BJ (cell line): ENCODE measurements around the gene EPB41L4A. TPM values are rescaled to one million over a fixed set of nuclear protein-coding genes. Genes with fewer than 3 reads are reported as not detected.

ENCODE experiments used
- CTCF ChIA-PET: fragments of 350-600 bp; formaldehyde crosslinking; extraction: SDS; loops from one replicate; lab custom pipeline; 2021; ENCODE audit warnings: antibody characterized with exemption, inconsistent platforms; lab: Yijun Ruan, JAX
- POLR2A ChIA-PET: fragments of 300-600 bp; sonication (Branson Sonifier 250); formaldehyde crosslinking; extraction: SDS; loops from one replicate; lab custom pipeline; 2021; ENCODE audit warnings: antibody characterized with exemption; lab: Charles Lee
- DNase-seq: peaks from one replicate; pipeline ENCODE4 v3.0.0-alpha.2; 2011; ENCODE audit warnings: low read depth
- H3K27me3 ChIP-seq: 2 replicates; pipeline ENCODE4 v1.6.0; 2011; ENCODE audit warnings: low read length; ENCODE audit not compliant: control insufficient read depth, insufficient read depth
- H3K36me3 ChIP-seq: 2 replicates; pipeline ENCODE4 v1.5.1; 2011; ENCODE audit warnings: low read length; ENCODE audit not compliant: control insufficient read depth, insufficient read depth
- H3K4me3 ChIP-seq: 2 replicates; pipeline ENCODE4 v1.5.1; 2011; ENCODE audit warnings: low read depth, mild to moderate bottlenecking, control low read depth, low read length
- CTCF ChIP-seq: IDR thresholded peaks from 2 replicates; pipeline ENCODE4 v1.5.1; 2011; ENCODE audit warnings: low read depth, mild to moderate bottlenecking, control low read depth, inconsistent platforms, low read length, moderate library complexity; ENCODE audit not compliant: insufficient read depth
- polyA plus RNA-seq: library from polyadenylated mRNA; depleted of rRNA; stranded (reverse); fragments of >200 nt; gene quantifications from 2 replicates; pipeline ENCODE4 v1.2.3, GENCODE V29; 2011

The EPB41L4A gene
- polyA plus RNA-seq, 1 experiment: 0.04 TPM

DNA sequence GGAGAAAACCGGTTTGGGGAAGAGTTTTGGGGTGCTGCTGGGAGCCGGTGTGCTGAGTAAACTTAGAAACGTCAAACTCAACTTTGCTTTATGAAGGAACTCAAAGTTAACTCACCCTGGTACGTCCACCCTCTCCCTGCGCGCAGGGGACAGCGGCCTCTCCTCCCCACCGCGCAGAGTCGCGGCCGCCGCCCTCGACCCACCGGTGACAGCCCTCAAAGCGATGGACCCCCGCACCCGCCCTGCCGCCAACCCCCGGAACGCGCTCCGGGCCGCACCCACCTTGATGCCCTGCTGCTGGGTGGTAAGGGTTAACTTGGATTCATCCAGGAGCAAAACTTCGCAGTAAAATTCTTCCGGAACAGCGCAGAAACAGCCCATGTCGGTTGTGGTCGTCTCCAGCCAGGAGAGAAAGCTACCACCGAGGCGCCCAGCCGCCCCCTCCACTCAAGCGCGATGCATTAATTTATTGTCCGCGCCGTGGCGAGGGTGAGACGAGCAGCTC is 366 bp downstream of the EPB41L4A start:
- POLR2A ChIA-PET: no interaction called here

DNA sequence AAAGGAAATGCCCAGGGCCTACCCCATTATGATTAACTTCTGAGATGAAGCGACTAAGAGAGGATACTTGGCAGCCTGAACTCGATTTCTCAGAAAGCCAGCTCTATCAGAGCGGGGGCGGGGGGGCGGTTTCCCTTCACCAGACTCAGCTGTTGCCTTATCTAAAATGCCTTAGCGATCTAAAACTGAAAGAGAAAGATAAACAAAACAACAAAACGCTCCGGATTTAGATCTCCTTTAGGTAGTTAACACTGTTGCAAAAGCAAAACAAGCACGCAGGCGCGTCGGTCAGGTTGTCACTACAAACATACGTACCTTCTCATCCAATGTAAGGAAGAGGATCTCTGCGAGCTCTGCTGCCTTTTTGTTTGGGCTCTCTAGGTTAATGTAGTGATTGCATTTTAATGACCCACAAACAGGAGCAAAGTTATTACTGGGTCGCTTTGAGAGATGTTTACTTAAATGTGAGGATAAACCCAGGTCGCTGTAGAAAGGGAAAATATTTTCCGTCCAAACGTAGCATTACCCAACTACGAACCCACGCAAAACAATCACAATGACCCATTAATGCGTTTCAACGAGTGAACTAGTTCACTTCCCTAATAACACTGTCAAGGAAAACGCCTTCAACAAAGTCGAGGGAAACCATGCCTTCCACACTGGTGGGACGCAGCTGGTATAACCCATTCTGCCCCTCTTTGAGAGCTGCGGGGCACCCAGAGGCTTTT is 982 bp downstream of the EPB41L4A start:
- ChIA-PET CTCF (interaction anchor here (3.9 kb wide), 1 partner anchor 243 kb away, joined by 22 read pairs; no protein-coding TSS in a partner anchor), POLR2A (no interaction called here)
- TF ChIP-seq CTCF: no peak
- peaks cover 23% of the 10 kb centered on the region for H3K27me3 ChIP-seq
- H3K36me3 ChIP-seq: no peaks in the 10 kb centered on the region
- H3K4me3 ChIP-seq: peak overlapping the region; percentile 9
- DNase-seq: no peak

More for the DNA sequence above, 366 bp downstream of the EPB41L4A start:
- H3K27me3 ChIP-seq: peaks cover 23% of the 10 kb centered on the region
- no peaks in the 10 kb centered on the region for H3K36me3 ChIP-seq
- DNase-seq: no peak
- no peak for TF ChIP-seq CTCF
- CTCF ChIA-PET: interaction anchor here (3.9 kb wide), 1 partner anchor 243 kb away, joined by 22 read pairs; no protein-coding TSS in a partner anchor
- H3K4me3 ChIP-seq: peak overlapping the region; percentile 32; the same call in 1 of the 2 replicates

- H3K27me3 ChIP-seq: peaks cover 22% of the 10 kb centered on the region
- H3K4me3 ChIP-seq: no peak overlapping the region
- POLR2A ChIA-PET: no interaction called here
- DNase-seq: no peak
- CTCF ChIA-PET: no interaction called here
- TF ChIP-seq CTCF: no peak
- no peaks in the 10 kb centered on the region for H3K36me3 ChIP-seq
Observed at GRCh38 chr5:112415552-112415951, 3.5 kb downstream of the EPB41L4A start.

GRCh38 chr5:112413611-112414010 is 5.5 kb downstream of the EPB41L4A start:
- CTCF ChIA-PET: interaction anchor here (1.2 kb wide), 1 partner anchor 8 kb away, joined by 3 read pairs; no protein-coding TSS in a partner anchor
- Histone ChIP-seq H3K4me3 (no peak overlapping the region), H3K27me3 (peaks cover 8% of the 10 kb centered on the region), H3K36me3 (no peaks in the 10 kb centered on the region)
- no peak for TF ChIP-seq CTCF
- DNase-seq: no peak
- POLR2A ChIA-PET: no interaction called here

- no peak for DNase-seq
- CTCF ChIA-PET: no interaction called here
Observed at GRCh38 chr5:112412346-112412745, 6.7 kb downstream of the EPB41L4A start.

More at GRCh38 chr5:112412346-112412745, 6.7 kb downstream of the EPB41L4A start:
- Histone ChIP-seq H3K27me3 (no peaks in the 10 kb centered on the region; the same call in none of the 2 replicates), H3K4me3 (no peak overlapping the region), H3K36me3 (no peaks in the 10 kb centered on the region)
- POLR2A ChIA-PET: no interaction called here
- TF ChIP-seq CTCF: no peak
